B cell (primary cell): Measurements from ENCODE around the gene ATG4C. TPM values are rescaled to one million over a fixed set of nuclear protein-coding genes. Genes with fewer than 3 reads are reported as not detected.

Experiments used
- ATAC-seq: fragments of 200-7000 bp; cut with Tn5 transposase; one replicate; pipeline ENCODE4 v1.10.0; 2021; ENCODE audit warnings: low read depth, mild to moderate bottlenecking, moderate number of reproducible peaks, moderate library complexity
- CTCF ChIA-PET: fragments of 350-600 bp; sonication (Branson Sonifier 250); formaldehyde crosslinking; loops from one replicate; lab custom pipeline; 2021; ENCODE audit warnings: antibody characterized with exemption, inconsistent platforms; lab: Charles Lee
- POLR2A ChIA-PET: fragments of 350-600 bp; sonication (Branson Sonifier 250); formaldehyde crosslinking; loops from one replicate; lab custom pipeline; 2021; ENCODE audit warnings: antibody characterized with exemption; lab: Charles Lee
- DNase-seq: peaks from one replicate; pipeline ENCODE4 v3.0.0; 2013
- H2AFZ ChIP-seq: 2 replicates; pipeline ENCODE4 v1.6.1; 2012; ENCODE audit warnings: mild to moderate bottlenecking, low read depth, low read length; ENCODE audit not compliant: insufficient read depth, poor library complexity, severe bottlenecking
- H3K27ac ChIP-seq, 2 donors: 1 replicate in 1 of 2; 2 replicates in 1 of 2; pipeline ENCODE4 v1.5.1; 2012 to 2013; ENCODE audit warnings: low read length in 2 of 2, mild to moderate bottlenecking in 2 of 2, moderate library complexity in 1 of 2
- H3K27me3 ChIP-seq, 4 experiments: fragments of 200-600 bp in 1 of 4; sonication (generic) in 1 of 4; replicated peaks in 1 of 4; 1 replicate in 2 of 4; 2 replicates in 2 of 4; pipeline versions ENCODE4 v1.6.1 to v1.7.0; 2013 to 2016; ENCODE audit warnings: low read length in 3 of 4, mild to moderate bottlenecking in 2 of 4, mixed read lengths in 1 of 4, moderate library complexity in 1 of 4; ENCODE audit not compliant: insufficient read depth in 4 of 4, control insufficient read depth in 3 of 4; ENCODE audit errors: control extremely low read depth in 1 of 4
- H3K36me3 ChIP-seq, 2 experiments: replicated peaks in 1 of 2; 1 replicate in 1 of 2; 2 replicates in 1 of 2; pipeline versions ENCODE4 v1.6.1 to v1.7.1; 2013; ENCODE audit warnings: low read length in 1 of 2; ENCODE audit not compliant: insufficient read depth in 2 of 2, control insufficient read depth in 1 of 2; ENCODE audit errors: control extremely low read depth in 1 of 2, extremely low read depth in 1 of 2
- H3K4me1 ChIP-seq, 2 donors: fragments of 200-600 bp in 1 of 2; sonication (generic) in 1 of 2; 1 replicate in 1 of 2; 2 replicates in 1 of 2; pipeline versions ENCODE4 v1.5.1 to v1.6.1; 2013 to 2017; ENCODE audit warnings: low read length in 2 of 2; ENCODE audit not compliant: control insufficient read depth in 2 of 2, insufficient read depth in 2 of 2
- H3K4me2 ChIP-seq: replicated peaks from 2 replicates; pipeline ENCODE3; 2012; ENCODE audit warnings: mild to moderate bottlenecking, low read depth, low read length; ENCODE audit not compliant: poor library complexity, severe bottlenecking
- H3K4me3 ChIP-seq, 5 experiments: fragments of 200-600 bp in 1 of 5; sonication (generic) in 1 of 5; 1 replicate in 3 of 5; 2 replicates in 2 of 5; pipeline versions ENCODE4 v1.5.1 to v1.7.0; 2011 to 2016; ENCODE audit warnings: low read length in 4 of 5, mild to moderate bottlenecking in 4 of 5, low read depth in 2 of 5, control low read depth in 1 of 5, moderate library complexity in 1 of 5; ENCODE audit not compliant: insufficient read depth in 1 of 5; ENCODE audit errors: control extremely low read depth in 1 of 5, extremely low read depth in 1 of 5
- H3K79me2 ChIP-seq: fragments of 200-600 bp; sonication (generic); one replicate; pipeline ENCODE4 v1.6.0; 2016; ENCODE audit warnings: low read length; ENCODE audit not compliant: control insufficient read depth, insufficient read depth
- H3K9ac ChIP-seq: fragments of 200-600 bp; sonication (generic); 2 replicates; pipeline ENCODE4 v1.6.1; 2017; ENCODE audit warnings: mild to moderate bottlenecking, low read length, moderate library complexity
- H3K9me3 ChIP-seq, 3 donors: one replicate each; pipeline versions ENCODE4 v1.6.1 to v1.7.1; 2013; ENCODE audit warnings: low read length in 2 of 3; ENCODE audit not compliant: control insufficient read depth in 2 of 3, insufficient read depth in 1 of 3; ENCODE audit errors: control extremely low read depth in 1 of 3
- H4K20me1 ChIP-seq: 2 replicates; pipeline ENCODE4 v1.6.0; 2012; ENCODE audit warnings: mild to moderate bottlenecking, low read length; ENCODE audit not compliant: insufficient read depth, control insufficient read depth, poor library complexity, severe bottlenecking
- H3K27ac Mint-ChIP-seq: one replicate; pipeline ENCODE4 v1.8.0; 2021; ENCODE audit warnings: mixed read lengths
- H3K27me3 Mint-ChIP-seq: one replicate; pipeline ENCODE4 v1.8.0; 2021; ENCODE audit warnings: mixed read lengths
- H3K4me1 Mint-ChIP-seq: one replicate; pipeline ENCODE4 v1.8.0; 2021; ENCODE audit warnings: mixed read lengths
- H3K4me3 Mint-ChIP-seq: one replicate; pipeline ENCODE4 v1.8.0; 2021; ENCODE audit warnings: mixed read lengths
- H3K9me3 Mint-ChIP-seq: one replicate; pipeline ENCODE4 v1.8.0; 2022; ENCODE audit warnings: mixed read lengths; ENCODE audit not compliant: insufficient read depth
- CTCF ChIP-seq: fragments of 200-600 bp; IDR thresholded peaks from one replicate; pipeline ENCODE4 v1.8.0; 2022; ENCODE audit warnings: antibody characterized with exemption, mild to moderate bottlenecking
- EZH2 ChIP-seq: IDR thresholded peaks from 2 replicates; pipeline ENCODE4 v1.6.1; 2012; ENCODE audit warnings: borderline replicate concordance, low read depth, mild to moderate bottlenecking, moderate library complexity, low read length; ENCODE audit not compliant: insufficient read depth, poor library complexity, severe bottlenecking
- WGBS: methylation state at CpG from one replicate; pipeline ENCODE4 v1.1.5; 2013; ENCODE audit warnings: missing lambda C conversion rate; ENCODE audit not compliant: insufficient coverage; 5-methylcytosine and 5-hydroxymethylcytosine counted together
- intact Hi-C: fragments of 100-400 bp; cut with micrococcal nuclease; formaldehyde crosslinking; loops from one replicate; pipeline ENCODE4 v1.10.0; 2022
- polyA plus RNA-seq: library from polyadenylated mRNA; depleted of rRNA; stranded (reverse); fragments of >200 nt; gene quantifications from 2 replicates; pipeline ENCODE4 v1.2.3, GENCODE V29; 2012
- total RNA-seq, 2 donors: library from RNA; stranded (reverse); fragments of 120-200 nt in 1 of 2; gene quantifications; 1 replicate in 1 of 2; 2 replicates in 1 of 2; pipeline versions ENCODE4 v1.2.3 to v1.2.4, GENCODE V29; 2013 to 2022

The ATG4C gene
- total and polyA plus RNA-seq, 2 donors (not counting 1 experiment from before 2014, with no cell fraction given), result 7.1 to 30.8 TPM

GRCh38 chr1:62906428-62906886 is 122.5 kb downstream of the ATG4C start:
- H3K4me1 ChIP-seq, result no peaks in the 10 kb centered on the region
- no peak overlapping the region for H3K4me3 Mint-ChIP-seq
- no peak overlapping the region for H3K27ac Mint-ChIP-seq
- no peaks in the 10 kb centered on the region for H3K27me3 ChIP-seq
- intact Hi-C loops, result no loop called here
- H3K27ac ChIP-seq, result no peak overlapping the region
- no peaks in the 10 kb centered on the region for H3K36me3 ChIP-seq
- H3K27me3 Mint-ChIP-seq, result no peaks in the 10 kb centered on the region
- no peak overlapping the region for H3K9ac ChIP-seq
- POLR2A ChIA-PET, result no interaction called here
- H3K4me2 ChIP-seq, result no peak overlapping the region
- no peak overlapping the region for H2AFZ ChIP-seq
- H3K79me2 ChIP-seq, result no peaks in the 10 kb centered on the region
- ATAC-seq, result no peak
- no peak overlapping the region for H3K4me3 ChIP-seq
- no peaks in the 10 kb centered on the region for H3K9me3 Mint-ChIP-seq
- no peaks in the 10 kb centered on the region for H3K4me1 Mint-ChIP-seq
- 81% methylated on average over 5 of the region's 9 CpGs for WGBS
- peak; percentile 37 for TF ChIP-seq CTCF
- no peak for TF ChIP-seq EZH2
- H3K9me3 ChIP-seq, result no peaks in the 10 kb centered on the region
- H4K20me1 ChIP-seq, result no peaks in the 10 kb centered on the region
- DNase-seq, result no peak
- CTCF ChIA-PET, result interaction anchor here (1.6 to 3.0 kb wide), 2 partner anchors 11 to 64 kb away, joined by 4 to 9 read pairs; no protein-coding TSS in a partner anchor

DNA sequence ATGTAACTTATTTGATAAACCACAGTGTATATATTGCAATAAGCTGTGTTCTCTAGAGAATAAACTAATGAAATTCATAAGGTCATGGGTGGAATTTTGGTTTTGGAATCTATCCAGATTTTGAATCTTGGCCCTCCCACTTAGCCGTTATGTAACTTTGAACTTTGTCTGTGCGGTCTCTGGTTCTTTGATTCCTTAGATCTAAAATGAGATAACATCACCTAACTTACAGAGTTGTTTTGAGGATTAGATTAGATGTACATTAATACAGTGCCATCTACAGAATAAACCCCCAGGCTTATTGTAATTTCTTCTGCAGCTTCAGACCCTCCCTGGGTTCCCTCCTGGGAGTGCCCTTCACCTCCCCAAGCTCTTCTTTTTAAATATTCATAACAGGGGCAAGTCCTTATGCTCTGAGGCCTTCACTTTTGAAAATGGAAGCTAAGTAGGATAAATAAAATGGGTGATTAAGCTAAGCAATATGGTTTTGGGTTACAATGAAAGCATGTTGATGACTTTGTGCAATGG is 124.3 kb downstream of the ATG4C start:
- no peak overlapping the region for H3K27ac Mint-ChIP-seq
- intact Hi-C loops, result no loop called here
- ChIA-PET CTCF (interaction anchor here (1.4 to 3.0 kb wide), 2 partner anchors 8 to 66 kb away, joined by 5 to 9 read pairs; no protein-coding TSS in a partner anchor), POLR2A (no interaction called here)
- DNase-seq, result no peak
- Histone ChIP-seq H3K27ac (no peak overlapping the region), H3K79me2 (no peaks in the 10 kb centered on the region), H3K4me1 (no peaks in the 10 kb centered on the region), H3K36me3 (no peaks in the 10 kb centered on the region), H3K4me2 (no peak overlapping the region), H2AFZ (no peak overlapping the region), H3K9me3 (no peaks in the 10 kb centered on the region), H3K4me3 (no peak overlapping the region), H3K27me3 (no peaks in the 10 kb centered on the region), H3K9ac (no peak overlapping the region), H4K20me1 (no peaks in the 10 kb centered on the region)
- WGBS, result no CpG with 5 or more reads among the region's 2 CpGs
- no peaks in the 10 kb centered on the region for H3K27me3 Mint-ChIP-seq
- H3K4me3 Mint-ChIP-seq, result no peak overlapping the region
- TF ChIP-seq CTCF (no peak), EZH2 (no peak)
- no peaks in the 10 kb centered on the region for H3K9me3 Mint-ChIP-seq
- no peak for ATAC-seq
- H3K4me1 Mint-ChIP-seq, result no peaks in the 10 kb centered on the region
